Stimulated activated CD4-positive, alpha-beta T cell treated with anti-CD3 and anti-CD28 coated beads, Interleukin-2, amount 100 ng/mL, for 4 hours (primary cell): ENCODE data around the gene SYNJ1.
"Not testable (repeated sequence)": the region's sequence is repeated elsewhere in the genome, so short reads cannot be mapped to it uniquely, and the experiment has no call there.

Experiments
- DNase-seq: peaks from one replicate; pipeline ENCODE4 v3.0.0-alpha.2; 2020; ENCODE audit warnings: low read depth

The SYNJ1 gene

DNA sequence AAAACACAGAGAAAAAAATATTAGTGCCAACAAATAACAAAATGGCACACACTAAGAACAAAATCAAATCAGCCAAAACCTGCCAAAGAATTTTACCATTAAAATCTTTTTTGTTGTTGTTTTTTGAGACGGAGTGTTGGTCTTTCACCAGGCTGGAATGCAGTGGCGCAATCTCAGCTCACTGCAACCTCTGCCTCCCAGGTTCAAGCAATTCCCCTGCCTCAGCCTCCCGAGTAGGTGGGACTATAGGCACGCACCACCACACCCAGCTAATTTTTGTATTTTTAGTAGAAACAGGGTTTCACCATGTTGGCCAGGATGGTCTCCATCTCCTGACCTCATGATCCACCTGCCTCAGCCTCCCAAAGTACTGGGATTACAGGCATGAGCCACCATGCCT is 8.3 kb upstream of the SYNJ1 start:
- DNase-seq, result not testable (repeated sequence)

DNA sequence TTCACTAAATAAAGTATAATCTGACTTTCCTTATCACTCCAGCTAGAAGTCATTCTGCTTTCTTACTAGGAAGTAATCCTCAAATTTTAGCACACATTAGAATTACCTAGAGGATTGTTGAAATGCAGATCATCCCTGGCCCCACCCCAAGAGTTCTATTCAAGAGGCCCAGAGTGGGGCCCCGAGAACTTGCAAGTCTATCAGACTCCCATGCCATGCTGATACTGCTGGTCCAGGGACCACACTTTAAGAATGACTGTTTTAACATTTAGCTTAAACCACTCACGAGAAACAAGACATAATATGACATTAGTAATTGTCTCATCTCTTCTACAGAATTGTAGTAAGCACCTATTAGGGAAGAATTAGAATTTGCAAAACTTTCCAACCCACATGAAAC is 7.7 kb upstream of the SYNJ1 start:
- DNase-seq, result no peak

- DNase-seq, result no peak
These were observed 6.3 kb upstream of the SYNJ1 start for GRCh38 chr21:32733990-32734613.

- peak; percentile 7 for DNase-seq
These were observed 5.5 kb upstream of the SYNJ1 start for GRCh38 chr21:32733356-32733755.

DNA sequence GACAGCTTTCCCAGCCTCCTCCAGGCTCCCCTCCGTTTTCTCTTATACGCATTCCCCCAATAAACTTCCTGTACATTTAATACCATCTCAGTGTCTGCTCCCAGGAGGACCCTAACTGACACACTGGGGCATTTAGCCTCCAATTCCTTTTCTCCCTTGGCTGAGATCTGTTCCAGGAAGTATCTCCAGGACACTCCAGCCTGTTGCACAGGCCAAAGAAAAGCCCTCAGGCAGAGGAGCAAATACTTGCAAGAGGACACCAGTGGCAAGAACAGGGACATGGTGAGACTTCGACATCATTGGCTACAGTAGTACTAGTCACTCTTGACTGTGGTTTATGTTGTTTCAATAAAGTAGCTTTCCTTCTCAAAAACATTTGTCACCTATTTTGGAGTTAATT is 4.7 kb upstream of the SYNJ1 start:
- DNase-seq, result no peak

GRCh38 chr21:32728848-32729247 is 1.0 kb upstream of the SYNJ1 start:
- no peak for DNase-seq

DNA sequence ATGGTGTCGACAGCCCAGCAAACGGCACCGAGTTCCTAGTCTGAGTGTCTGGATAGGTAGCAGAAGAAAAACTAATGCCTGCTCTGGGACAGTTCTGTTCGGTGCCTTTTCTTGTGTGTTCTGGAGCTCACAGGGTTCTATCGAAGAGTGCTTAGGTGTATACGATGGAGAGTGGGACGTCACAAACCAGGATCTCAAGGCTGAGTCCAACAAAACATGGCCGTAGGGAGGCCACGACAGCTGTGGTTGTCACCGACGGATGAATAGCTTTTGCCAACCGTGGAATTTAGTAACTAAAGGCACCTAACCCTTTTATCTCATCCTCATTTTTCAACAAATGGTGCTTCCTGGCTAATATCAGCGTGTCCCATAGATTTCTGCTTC is 635 bp upstream of the SYNJ1 start:
- DNase-seq, result no peak

DNA sequence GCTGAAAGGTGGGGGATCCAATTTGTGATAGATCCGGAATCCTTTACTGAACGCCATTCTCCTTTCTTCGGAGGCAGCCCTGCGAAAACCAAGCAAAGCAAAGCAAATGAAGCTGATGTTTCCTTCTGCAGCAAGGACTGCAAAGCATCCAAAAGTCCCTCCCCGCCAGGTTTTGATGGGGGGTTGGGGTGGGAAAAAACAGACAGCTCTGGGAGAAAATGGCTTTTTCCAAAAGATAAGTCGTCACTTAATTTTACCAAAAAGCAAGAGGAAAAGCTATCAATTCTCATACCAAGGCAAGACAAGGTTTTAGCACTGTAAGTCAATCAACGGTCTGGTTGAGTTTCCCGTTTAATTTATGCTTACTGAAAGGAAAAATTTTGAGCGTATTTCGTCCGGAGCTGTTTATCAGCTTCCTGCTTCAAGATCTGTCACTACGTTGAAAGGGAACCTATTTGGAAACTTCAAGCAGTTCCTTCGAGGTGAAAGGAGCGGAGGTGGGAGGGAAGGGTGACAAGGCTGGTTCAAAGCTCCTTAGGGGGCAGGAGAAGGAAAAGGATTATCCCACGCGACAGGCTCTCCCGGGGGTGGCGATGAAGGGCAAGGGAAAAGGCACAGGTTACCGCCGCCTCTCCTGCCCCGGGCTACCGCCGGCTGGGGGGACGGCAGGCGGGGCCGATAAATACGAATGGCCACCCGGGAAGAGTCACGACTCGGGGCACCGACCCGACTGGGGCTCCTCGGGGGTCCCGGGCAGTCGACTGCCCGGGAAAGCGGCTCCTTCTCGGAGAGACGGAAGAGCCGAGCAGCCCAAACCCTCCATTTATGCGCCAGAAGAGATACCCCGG is 750 bp downstream of the SYNJ1 start:
- DNase-seq, result peak; percentile 11

DNA sequence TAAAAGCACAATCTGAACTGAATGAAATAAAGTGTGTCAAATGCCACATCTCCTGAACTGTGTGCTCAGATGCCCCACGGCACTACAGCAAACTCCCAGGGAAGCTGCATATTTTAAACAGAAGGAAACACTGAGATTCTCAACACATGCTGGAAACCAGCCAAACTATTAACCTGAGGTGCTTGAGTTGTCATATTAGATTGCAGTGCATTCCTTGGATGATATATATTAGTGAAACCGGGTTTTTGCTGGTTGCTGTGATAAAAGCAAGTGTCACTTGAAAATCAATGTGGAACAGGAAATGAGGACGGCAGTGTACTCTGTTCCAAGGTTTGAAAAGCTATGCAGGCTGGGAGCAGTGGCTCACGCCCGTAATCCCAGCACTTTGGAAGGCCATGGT is 8.7 kb downstream of the SYNJ1 start:
- no peak for DNase-seq

DNA sequence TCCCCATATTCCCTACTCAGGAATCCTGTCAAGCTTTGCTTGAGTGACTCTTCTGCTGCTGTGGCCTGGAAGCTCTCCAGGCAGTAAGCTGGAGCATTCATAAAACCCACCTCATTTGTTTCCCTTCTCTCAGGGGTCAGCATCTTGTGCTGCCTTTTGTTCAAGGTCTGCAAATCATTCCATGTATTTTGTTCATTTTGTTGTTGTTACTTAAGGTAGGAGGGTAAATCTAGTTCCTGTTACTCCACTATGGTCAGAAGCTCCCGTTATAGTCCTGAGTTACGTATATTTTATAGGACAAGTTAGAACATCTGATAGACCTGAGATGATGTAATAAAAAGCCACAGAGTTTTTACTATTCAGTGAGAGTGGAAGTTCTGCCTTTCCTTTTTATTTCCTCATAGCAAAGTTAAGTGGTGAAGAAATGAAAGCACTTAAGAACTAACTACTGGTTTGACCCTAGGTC is 9.9 kb downstream of the SYNJ1 start:
- DNase-seq, result no peak

- no peak for DNase-seq
These were observed 11.3 kb downstream of the SYNJ1 start for GRCh38 chr21:32716486-32716885.

GRCh38 chr21:32713726-32714125 is 14.1 kb downstream of the SYNJ1 start:
- DNase-seq, result no peak

DNA sequence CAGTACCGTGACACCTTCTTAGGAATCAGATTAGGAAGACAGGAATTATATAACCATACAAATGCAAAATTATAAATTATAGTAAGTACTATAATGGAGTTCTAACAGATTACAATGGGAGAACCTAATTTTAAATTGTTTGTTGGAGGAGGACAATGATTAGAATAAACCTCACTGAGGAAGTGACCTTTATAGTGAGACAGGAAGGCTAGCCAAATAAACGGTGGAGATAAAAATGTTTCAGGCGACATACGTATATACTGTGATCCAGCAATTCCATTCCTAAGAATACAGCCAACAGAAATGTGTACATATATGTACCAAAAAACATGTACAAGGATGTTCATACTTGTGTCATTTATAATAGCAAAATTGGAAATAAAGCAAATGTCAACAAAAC is 15.2 kb downstream of the SYNJ1 start:
- DNase-seq, result no peak

DNA sequence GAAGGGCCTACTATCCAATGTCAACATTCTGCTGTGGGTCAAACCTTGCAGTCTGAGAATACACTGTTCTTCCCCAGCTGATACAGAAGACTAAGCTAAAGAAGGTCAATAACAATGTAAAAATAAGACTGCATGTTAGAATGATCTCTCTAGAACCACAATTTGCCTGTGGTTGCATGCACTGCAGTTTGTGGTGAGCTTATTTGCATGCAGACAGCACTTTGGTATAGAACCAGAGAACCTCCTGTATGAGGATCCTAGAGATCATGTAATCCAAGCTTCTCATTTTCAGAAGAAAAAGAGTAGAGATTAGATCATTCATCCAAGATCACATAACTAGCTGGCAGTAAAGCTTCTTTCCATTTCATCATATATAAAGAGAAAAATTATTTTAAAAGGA is 15.8 kb downstream of the SYNJ1 start:
- DNase-seq, result no peak

- DNase-seq, result no peak
These were observed 16.8 kb downstream of the SYNJ1 start for GRCh38 chr21:32710987-32711386.

DNA sequence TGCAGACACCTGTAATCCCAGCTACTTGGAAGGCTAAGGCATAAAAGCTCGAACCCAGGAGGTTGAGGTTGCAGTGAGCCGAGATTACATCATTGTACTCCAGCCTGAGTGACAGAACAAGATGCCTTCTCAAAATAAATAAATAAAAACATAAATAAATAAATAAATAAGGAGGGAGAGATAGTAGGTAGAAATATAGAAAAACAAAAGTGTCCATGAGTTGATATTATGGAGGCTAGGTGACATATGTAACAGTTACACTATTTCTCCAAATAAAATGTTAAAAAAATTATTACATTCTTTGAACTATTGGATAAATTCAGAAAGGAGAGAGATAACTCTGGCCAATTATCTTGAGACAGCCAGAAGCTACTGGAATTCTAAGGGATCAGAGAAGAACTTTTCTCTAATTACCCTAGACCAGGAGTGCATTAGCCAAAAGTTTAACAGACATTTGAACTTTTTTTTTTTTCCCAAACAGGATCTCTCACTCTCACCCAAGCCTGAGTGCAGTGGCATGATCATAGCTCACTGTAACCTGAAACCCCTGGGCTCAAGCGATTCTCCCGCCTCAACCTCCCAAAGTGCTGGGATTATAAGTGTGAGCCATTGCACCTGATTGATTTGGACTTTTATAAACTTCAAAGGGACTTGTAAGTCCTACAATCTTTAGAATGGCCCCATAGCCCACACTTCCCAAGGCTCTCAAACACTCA is 17.6 kb downstream of the SYNJ1 start:
- no peak for DNase-seq

- no peak for DNase-seq
These were observed 19.7 kb downstream of the SYNJ1 start for GRCh38 chr21:32708069-32708468.

GRCh38 chr21:32705901-32706300 is 21.9 kb downstream of the SYNJ1 start:
- DNase-seq, result no peak

GRCh38 chr21:32705139-32705538 is 22.7 kb downstream of the SYNJ1 start:
- DNase-seq, result no peak

- no peak for DNase-seq
These were observed 25.1 kb downstream of the SYNJ1 start for GRCh38 chr21:32702702-32703101.

DNA sequence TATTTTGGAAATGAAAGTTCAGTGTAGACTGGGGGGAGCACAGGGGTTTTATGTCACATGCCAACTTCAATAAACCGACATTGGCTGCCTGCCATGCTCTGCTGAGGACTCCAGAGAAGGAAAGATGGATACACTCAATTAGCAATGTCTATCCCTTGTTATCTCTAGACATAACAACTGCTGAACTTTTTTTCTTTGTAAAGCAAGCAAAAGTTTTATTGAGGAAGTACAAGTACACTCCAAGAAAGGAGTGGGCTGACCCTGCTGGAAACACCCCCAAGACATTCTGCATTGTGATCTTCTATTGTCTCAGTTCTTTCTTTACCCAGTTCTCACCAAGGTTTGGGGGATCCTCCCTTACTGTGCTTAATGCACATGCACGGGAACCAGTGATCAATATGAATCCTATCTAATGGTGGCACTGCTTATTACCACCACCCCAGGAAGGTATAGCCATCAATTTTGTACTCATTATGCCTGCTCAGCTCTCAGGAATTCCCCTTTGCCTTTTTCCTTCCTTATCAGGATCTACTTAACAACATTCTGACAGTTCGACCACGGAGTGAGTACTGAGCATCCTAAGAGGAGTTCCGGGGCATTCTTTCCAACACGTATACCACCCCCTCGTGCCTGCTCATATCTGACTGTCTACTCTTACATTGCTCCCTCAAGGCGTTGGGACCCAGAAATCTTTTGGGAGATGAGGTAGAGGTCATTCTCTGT is 28.7 kb downstream of the SYNJ1 start:
- no peak for DNase-seq

GRCh38 chr21:32698286-32698685 is 29.5 kb downstream of the SYNJ1 start:
- DNase-seq, result no peak
